Measurements from ENCODE around the gene CDC14A.

Gene CDC14A

GRCh38 chr1:100431954-100432353 is 79.6 kb downstream of the CDC14A start:
- no peaks in the 10 kb centered on the region for H3K79me2 ChIP-seq (ENCODE audit: insufficient read depth, low read depth)
- TF ChIP-seq, protein P1, sequence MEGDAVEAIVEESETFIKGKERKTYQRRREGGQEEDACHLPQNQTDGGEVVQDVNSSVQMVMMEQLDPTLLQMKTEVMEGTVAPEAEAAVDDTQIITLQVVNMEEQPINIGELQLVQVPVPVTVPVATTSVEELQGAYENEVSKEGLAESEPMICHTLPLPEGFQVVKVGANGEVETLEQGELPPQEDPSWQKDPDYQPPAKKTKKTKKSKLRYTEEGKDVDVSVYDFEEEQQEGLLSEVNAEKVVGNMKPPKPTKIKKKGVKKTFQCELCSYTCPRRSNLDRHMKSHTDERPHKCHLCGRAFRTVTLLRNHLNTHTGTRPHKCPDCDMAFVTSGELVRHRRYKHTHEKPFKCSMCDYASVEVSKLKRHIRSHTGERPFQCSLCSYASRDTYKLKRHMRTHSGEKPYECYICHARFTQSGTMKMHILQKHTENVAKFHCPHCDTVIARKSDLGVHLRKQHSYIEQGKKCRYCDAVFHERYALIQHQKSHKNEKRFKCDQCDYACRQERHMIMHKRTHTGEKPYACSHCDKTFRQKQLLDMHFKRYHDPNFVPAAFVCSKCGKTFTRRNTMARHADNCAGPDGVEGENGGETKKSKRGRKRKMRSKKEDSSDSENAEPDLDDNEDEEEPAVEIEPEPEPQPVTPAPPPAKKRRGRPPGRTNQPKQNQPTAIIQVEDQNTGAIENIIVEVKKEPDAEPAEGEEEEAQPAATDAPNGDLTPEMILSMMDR (conservative IDR thresholded peaks at IDR 0.05; ENCODE audit: low read depth, low read length) = no peak
- no peak overlapping the region for H3K4me2 ChIP-seq
- no peaks in the 10 kb centered on the region for H3K36me3 ChIP-seq (ENCODE audit: insufficient read depth)
- H3K27ac ChIP-seq = no peak overlapping the region
- no peak overlapping the region for H3K4me3 ChIP-seq (IDR thresholded peaks at IDR 0.05; ENCODE audit: insufficient read depth, low read depth, low read length)
- H3K4me1 ChIP-seq (ENCODE audit: low read depth, poor library complexity, severe bottlenecking) = peaks cover 7% of the 10 kb centered on the region
- no peaks in the 10 kb centered on the region for H4K20me1 ChIP-seq (ENCODE audit: insufficient read depth)
- H3K27me3 ChIP-seq (ENCODE audit: insufficient read depth, low read depth) = no peaks in the 10 kb centered on the region
- H2AFZ ChIP-seq (ENCODE audit: low read depth) = no peak overlapping the region
- no peak overlapping the region for H3K9ac ChIP-seq

DNA sequence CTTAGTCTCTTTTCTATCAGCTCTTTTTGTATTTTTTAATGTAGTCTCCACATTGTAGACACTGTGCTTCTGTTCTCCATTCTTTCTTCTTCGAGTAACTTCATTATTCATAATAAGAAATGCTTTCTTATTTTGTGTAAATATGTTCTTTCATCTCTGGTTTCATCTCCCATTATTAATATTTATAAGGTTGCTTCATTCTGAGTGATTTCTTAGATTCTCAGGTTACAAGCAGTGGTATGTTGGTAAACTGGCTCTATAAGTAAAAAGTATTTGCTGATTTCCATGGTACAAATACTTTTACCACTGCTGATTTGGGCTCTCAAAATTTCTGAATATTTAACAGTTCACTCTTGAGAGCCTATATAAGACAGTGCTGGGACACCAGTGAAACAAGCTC is 81.3 kb downstream of the CDC14A start:
- Histone ChIP-seq H3K27ac (no peak overlapping the region), H3K4me2 (no peak overlapping the region), H3K27me3 (ENCODE audit: insufficient read depth, low read depth) (no peaks in the 10 kb centered on the region), H3K4me1 (ENCODE audit: low read depth, poor library complexity, severe bottlenecking) (peaks cover 7% of the 10 kb centered on the region), H3K36me3 (ENCODE audit: insufficient read depth) (no peaks in the 10 kb centered on the region), H4K20me1 (ENCODE audit: insufficient read depth) (no peaks in the 10 kb centered on the region), H3K9ac (no peak overlapping the region), H2AFZ (ENCODE audit: low read depth) (no peak overlapping the region), H3K4me3 (IDR thresholded peaks at IDR 0.05; ENCODE audit: insufficient read depth, low read depth, low read length) (no peak overlapping the region), H3K79me2 (ENCODE audit: insufficient read depth, low read depth) (no peaks in the 10 kb centered on the region)
- TF ChIP-seq, protein P1 (conservative IDR thresholded peaks at IDR 0.05; ENCODE audit: low read depth, low read length) = no peak

- Histone ChIP-seq H3K4me3 (IDR thresholded peaks at IDR 0.05; ENCODE audit: insufficient read depth, low read depth, low read length) (no peak overlapping the region), H3K4me2 (no peak overlapping the region), H3K9ac (no peak overlapping the region), H3K4me1 (ENCODE audit: low read depth, poor library complexity, severe bottlenecking) (peaks cover 12% of the 10 kb centered on the region), H4K20me1 (ENCODE audit: insufficient read depth) (no peaks in the 10 kb centered on the region), H3K27me3 (ENCODE audit: insufficient read depth, low read depth) (no peaks in the 10 kb centered on the region), H3K27ac (no peak overlapping the region), H2AFZ (ENCODE audit: low read depth) (no peak overlapping the region), H3K79me2 (ENCODE audit: insufficient read depth, low read depth) (no peaks in the 10 kb centered on the region), H3K36me3 (ENCODE audit: insufficient read depth) (no peaks in the 10 kb centered on the region)
- TF ChIP-seq, protein P1 (conservative IDR thresholded peaks at IDR 0.05; ENCODE audit: low read depth, low read length) = no peak
Observed at GRCh38 chr1:100434831-100435230, 82.5 kb downstream of the CDC14A start.

DNA sequence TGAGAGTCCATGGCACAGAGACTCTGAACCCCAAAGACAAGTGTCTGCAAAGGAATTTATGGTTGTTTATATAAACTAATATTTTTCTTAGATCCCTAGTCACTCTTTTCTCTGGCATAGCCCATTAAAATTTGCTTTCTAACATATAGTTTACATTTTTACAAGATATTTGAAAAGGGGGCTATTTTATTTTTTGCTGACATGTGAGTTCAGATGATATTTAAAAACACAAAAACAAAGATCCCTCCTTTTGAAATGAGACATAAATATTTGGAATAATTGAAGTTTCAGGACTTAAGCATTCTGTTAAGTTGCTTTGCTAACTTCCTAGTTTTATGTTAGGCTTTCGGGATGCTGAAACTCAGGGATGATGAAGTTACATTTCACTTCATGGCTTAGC is 86.1 kb downstream of the CDC14A start:
- TF ChIP-seq, protein P1 (conservative IDR thresholded peaks at IDR 0.05; ENCODE audit: low read depth, low read length) = no peak
- Histone ChIP-seq H2AFZ (ENCODE audit: low read depth) (no peak overlapping the region), H3K79me2 (ENCODE audit: insufficient read depth, low read depth) (no peaks in the 10 kb centered on the region), H3K9ac (no peak overlapping the region), H3K27ac (no peak overlapping the region), H3K4me1 (ENCODE audit: low read depth, poor library complexity, severe bottlenecking) (peaks cover 44% of the 10 kb centered on the region), H3K4me3 (IDR thresholded peaks at IDR 0.05; ENCODE audit: insufficient read depth, low read depth, low read length) (no peak overlapping the region), H3K36me3 (ENCODE audit: insufficient read depth) (no peaks in the 10 kb centered on the region), H3K27me3 (ENCODE audit: insufficient read depth, low read depth) (no peaks in the 10 kb centered on the region), H4K20me1 (ENCODE audit: insufficient read depth) (no peaks in the 10 kb centered on the region), H3K4me2 (no peak overlapping the region)
